COR-L47 (cell line): ENCODE measurements around the gene TRUB1.
A peak's percentile ranks its signal among the peaks of the same experiment; 100 is the strongest.
"Not testable (repeated sequence)": the region's sequence is repeated elsewhere in the genome, so short reads cannot be mapped to it uniquely, and the experiment has no call there.

ENCODE experiments used
- DNase-seq: peaks from one replicate; lab custom pipeline; 2025; lab: John Stamatoyannopoulos, UW

The TRUB1 gene

DNA sequence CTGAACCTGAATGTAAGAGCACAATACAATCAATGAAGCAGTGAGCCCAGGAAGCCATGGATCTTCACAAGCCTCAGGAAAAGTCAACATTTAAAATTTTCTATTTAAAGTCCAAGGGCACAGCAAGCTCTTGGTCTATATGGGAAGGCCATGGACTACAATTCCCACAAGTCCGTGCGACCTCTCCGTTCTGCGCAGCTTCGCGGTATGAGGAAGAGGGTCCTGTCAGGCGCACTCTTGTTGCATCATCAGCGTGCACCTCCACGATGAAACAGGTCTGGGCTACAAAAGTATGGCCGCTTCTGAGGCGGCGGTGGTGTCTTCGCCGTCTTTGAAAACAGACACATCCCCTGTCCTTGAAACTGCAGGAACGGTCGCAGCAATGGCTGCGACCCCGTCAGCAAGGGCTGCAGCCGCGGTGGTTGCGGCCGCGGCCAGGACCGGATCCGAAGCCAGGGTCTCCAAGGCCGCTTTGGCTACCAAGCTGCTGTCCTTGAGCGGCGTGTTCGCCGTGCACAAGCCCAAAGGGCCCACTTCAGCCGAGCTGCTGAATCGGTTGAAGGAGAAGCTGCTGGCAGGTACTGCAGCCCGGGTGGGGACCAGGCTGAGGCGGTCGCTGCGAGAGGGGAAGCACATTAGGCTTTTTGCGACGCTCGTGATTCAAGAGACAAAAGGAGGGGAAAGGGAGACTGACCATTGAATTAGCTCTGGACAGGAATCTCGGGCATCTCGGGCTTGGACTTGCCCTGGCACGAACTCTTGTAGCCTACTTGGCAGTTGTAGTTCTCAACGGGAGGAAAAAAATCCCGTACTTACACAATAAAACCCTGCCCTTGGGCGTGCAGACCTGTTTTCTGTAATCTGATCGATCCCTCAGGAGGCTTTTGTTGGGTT, at the start of gene TRUB1:
Gene TRUB1 (plus strand): TSS at position 234 of the 894 bp plus-strand sequence. CDS start 59 bp downstream, at position 293.
- peak; percentile 59 for DNase-seq

DNA sequence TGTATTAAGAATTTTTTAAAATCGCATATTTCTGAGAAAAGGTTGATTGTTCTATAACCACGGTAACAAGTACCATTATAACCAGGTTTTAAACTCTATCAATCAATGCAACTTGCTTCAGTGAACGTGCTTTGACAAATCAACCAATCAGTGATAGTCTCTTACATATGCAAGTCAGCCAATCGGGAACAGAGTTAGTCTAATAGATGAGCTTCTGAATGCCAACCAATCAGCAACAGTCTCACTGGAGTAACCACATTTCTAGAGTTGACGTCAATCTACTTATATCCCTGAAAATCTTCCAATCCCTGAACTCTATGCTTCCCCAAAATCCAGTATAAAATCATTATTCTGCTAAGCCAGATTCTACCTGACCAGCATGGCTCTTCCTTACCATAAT, 44.7 kb upstream of the TRUB1 start:
- no peak for DNase-seq

GRCh38 chr10:114894911-114895310, 43.1 kb upstream of the TRUB1 start:
- no peak for DNase-seq

DNA sequence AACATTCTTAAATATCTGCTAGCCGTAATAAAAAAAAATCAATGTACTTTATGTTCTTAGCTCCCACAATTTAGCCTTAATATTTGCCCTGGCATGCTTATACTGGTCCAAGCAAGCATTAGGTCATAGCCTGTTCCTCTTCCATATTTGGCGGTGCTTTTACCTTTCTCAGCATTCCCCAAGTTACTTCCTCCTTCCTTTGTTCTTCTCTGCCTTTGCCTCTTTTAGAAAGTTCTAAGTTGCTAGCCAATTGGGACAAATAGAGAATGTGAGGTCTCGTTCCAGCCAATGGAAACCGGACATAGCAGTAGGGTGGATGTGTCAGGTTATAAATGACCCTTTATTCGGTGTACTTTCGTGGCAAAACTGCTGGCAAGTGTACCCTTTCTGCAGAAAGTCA, 41.0 kb upstream of the TRUB1 start:
- DNase-seq, result not testable (repeated sequence)

DNA sequence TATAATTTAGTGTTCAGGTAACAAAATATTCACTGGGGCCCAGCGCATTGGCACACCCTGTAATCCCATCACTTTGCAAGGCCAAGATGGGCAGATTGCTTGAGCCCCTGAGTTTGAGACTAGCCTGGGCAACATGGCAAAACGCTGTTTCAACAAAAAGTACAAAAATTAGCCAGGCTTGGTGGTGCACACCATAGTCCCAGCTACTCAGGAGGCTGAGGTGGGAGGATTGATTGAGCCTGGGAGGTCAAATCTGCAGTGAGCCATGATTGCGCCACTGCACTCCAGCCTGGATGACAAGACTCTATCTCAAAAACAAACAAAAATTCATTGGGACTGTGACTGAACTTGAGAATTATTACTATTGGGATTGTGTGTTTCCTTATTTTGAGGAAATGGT, 40.4 kb upstream of the TRUB1 start:
- no peak for DNase-seq

- DNase-seq, result no peak
These were observed 38.0 kb upstream of the TRUB1 start for GRCh38 chr10:114899982-114900381.

- no peak for DNase-seq
These were observed 37.3 kb upstream of the TRUB1 start for GRCh38 chr10:114900658-114901057.

- no peak for DNase-seq
These were observed 35.8 kb upstream of the TRUB1 start for GRCh38 chr10:114902151-114902550.

GRCh38 chr10:114905450-114905849, 32.5 kb upstream of the TRUB1 start:
- no peak for DNase-seq

DNA sequence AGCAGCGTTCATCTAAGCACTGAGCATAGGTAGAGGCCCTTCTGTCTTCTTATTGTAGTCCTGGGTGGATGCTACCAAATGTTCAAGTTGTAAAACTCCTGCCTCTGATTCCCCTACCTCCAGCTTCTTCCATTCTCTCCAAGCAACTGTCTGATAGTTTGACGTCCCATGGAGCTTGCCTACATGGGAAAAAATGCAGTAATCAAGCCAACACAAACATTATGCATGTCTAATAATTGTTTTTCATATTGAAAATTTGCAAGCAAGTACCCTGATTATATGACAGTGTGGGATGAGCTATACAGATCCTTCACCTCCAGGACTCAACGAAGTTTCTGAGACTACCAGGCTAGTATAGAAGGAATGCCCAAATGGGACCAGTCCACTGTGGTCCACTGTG, 31.0 kb upstream of the TRUB1 start:
- DNase-seq, result no peak

- no peak for DNase-seq
These were observed 29.1 kb upstream of the TRUB1 start for GRCh38 chr10:114908896-114909295.

- DNase-seq, result no peak
These were observed 26.8 kb upstream of the TRUB1 start for GRCh38 chr10:114911052-114911711.

- DNase-seq, result no peak
These were observed 26.1 kb upstream of the TRUB1 start for GRCh38 chr10:114911801-114912469.

- no peak for DNase-seq
These were observed 25.5 kb upstream of the TRUB1 start for GRCh38 chr10:114912470-114912859.

DNA sequence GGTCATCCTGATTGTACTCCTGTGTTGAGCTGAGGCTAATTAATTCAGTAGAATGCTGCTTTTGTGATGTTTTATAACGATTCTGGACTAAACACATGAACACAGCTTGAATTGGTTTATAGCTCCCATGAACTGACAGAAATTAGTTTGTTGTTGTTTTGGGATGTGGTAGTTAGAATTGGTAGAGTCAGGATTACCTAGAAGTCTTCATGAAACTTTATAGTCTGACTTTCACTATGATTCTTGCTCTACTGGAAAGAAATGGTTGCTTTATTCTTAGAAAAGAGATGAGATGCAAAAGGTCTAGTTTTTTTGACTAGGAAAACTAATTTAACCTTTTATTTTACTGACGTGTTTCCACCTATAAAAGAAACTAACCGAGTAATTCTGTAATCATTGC, 23.4 kb upstream of the TRUB1 start:
- no peak for DNase-seq

DNA sequence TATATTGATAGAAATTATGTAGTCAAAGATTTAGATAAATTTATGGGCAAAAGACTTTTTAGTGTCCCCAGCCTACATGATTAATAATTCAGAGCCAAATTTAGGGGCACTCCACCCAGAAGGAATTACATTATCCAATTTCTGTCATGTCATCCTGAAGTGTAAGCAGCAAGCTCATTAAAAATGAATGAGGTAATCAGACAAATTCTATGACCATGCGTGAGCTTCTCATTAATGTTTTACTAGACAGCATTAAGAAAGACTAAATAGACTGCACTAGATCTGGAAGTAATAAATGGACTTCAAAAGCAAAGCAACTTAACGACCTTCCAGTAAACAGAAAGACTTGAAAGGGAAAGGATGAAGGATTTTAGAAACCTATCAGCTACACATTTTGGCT, 22.7 kb upstream of the TRUB1 start:
- peak; percentile 13 for DNase-seq

DNA sequence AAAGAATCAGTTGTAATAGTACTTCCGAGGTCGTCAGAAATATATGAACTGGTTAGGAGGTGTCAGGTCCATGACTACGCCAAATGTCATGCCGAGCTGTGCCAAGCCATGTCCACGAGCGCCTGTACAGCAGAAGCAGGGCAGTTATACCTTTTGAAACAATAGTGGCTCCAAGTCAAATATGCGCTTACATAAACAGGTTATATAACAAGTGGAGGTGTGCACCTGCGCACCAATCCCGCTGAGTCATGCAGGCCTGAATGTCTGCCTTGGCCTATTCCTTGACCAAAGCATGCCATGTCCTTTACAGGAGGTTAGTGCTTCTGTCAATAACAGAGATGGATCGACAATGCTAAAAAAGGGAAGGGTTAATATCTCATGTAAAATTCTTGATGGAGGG, 21.3 kb upstream of the TRUB1 start:
- DNase-seq, result no peak

- no peak for DNase-seq
These were observed 20.5 kb upstream of the TRUB1 start for GRCh38 chr10:114917459-114917858.

DNA sequence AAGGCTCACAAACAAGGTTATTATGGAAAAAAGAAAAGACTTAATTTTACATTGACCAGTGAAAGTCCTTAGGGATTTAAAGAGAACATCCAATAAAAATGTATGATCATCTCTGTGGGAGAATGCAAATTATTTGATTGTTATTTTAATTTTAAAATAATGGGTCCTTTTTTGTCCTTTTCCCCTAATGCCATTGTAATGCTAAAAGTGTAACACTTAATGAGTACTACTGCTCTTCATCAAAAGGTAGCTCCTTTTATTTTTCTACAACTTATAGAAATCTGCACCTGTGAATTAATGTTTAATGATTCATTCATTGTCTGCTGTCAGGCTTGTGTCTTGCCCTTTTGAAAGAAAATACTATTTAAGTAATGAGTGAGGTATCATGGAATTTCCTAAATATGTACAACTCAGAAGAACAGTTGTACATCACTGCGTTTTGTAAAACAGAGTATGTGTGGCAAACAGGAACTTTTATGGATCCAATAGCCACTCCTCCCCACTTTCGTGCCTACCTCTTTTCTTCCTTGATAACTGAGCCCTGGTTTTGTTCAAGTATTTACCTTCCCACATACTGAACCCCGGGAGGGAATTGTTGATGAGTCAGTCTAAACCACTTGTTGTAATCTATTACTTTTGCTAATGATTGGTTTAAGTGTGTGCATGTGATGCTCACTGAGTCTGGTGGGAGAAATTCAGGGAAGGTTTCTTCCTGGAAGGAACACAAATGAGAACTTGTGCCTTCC, 19.9 kb upstream of the TRUB1 start:
- no peak for DNase-seq

DNA sequence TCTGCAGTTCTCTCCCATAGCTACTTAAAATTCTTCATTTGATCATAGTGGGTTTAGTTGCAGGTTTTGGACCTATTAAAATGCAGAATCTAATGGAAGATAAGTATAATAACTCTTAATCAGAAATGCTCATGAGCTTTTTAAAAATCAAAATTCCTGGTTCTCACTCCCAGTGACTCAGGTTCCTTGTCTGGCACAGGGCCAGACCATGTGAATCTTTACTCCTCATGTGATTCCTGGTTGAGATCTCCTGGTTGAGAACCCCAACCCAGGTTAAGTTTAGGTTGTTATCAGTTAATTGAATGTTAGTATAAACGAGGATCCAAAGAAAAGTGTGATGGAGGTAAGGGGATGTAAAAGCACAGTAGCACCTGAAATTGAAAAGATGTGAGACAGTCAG, 17.5 kb upstream of the TRUB1 start:
- DNase-seq, result no peak

- no peak for DNase-seq
These were observed 16.0 kb upstream of the TRUB1 start for GRCh38 chr10:114922003-114922402.

DNA sequence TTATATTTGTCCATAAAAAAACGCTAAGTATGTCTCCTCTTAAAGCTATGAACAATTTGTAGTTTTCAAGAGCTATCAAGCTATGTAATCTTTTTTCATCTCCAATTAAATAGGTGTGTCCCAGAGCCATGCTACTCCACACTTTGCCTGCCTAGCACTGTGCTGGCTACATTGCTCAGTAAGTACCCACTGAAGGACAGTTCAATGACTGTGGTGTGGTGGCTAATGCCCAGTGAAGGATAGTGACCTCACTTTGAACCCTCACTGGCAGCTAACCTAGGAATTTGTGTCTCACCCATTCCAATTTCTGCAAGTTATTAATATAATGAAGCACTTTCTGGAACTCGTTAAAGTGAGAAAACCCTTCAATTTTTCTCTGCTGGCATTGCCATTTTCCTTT, 14.4 kb upstream of the TRUB1 start:
- DNase-seq, result no peak
